Endothelial cell of umbilical vein (primary cell): ENCODE data around the gene FBXO9. TPM values are rescaled to one million over a fixed set of nuclear protein-coding genes. Genes with fewer than 3 reads are reported as not detected.

Experiments used
- BruUV-seq: library from RNA; stranded (reverse); fragments of 400-500 nt; replicated peaks from 2 replicates; lab custom pipeline; 2021; lab: Mats Ljungman, UMichigan
- CTCF ChIA-PET: fragments of 300-600, 350-600 bp; sonication (Branson Sonifier 250); formaldehyde crosslinking; loops from one replicate; lab custom pipeline; 2021; ENCODE audit warnings: antibody characterized with exemption, inconsistent platforms; lab: Charles Lee
- POLR2A ChIA-PET: fragments of 300-600, 350-600 bp; sonication (Branson Sonifier 250); formaldehyde crosslinking; loops from one replicate; lab custom pipeline; 2021; ENCODE audit warnings: antibody characterized with exemption, inconsistent platforms; lab: Charles Lee
- DNase-seq: peaks from one replicate; pipeline ENCODE4 v3.0.0-alpha.2; 2011; ENCODE audit warnings: low read depth, low spot score
- FAIRE-seq: peaks from 2 replicates; lab custom pipeline; 2011; peaks lifted over from hg19 to GRCh38; lab: Jason Lieb, UNC
- H2AFZ ChIP-seq: 2 replicates; pipeline ENCODE4 v1.6.0; 2012; ENCODE audit warnings: low read depth, low read length, control low read depth, inconsistent platforms
- H3K27ac ChIP-seq: 2 replicates; pipeline ENCODE4 v1.5.1; 2011; ENCODE audit warnings: low read depth, mild to moderate bottlenecking, control low read depth, low read length, moderate library complexity; ENCODE audit not compliant: insufficient read depth
- H3K27me3 ChIP-seq, 2 experiments: 2 replicates each; pipeline versions ENCODE4 v1.6.0 to v1.6.1; 2011; ENCODE audit warnings: low read length in 2 of 2, mixed read lengths in 1 of 2; ENCODE audit not compliant: control insufficient read depth in 2 of 2, insufficient read depth in 2 of 2
- H3K36me3 ChIP-seq, 2 experiments: 2 replicates in 1 of 2; 3 replicates in 1 of 2; pipeline ENCODE4 v1.5.1; 2011; ENCODE audit warnings: low read length in 2 of 2, mild to moderate bottlenecking in 1 of 2, moderate library complexity in 1 of 2; ENCODE audit not compliant: control insufficient read depth in 2 of 2, insufficient read depth in 2 of 2; ENCODE audit errors: extremely low read depth in 1 of 2
- H3K4me1 ChIP-seq: 3 replicates; pipeline ENCODE4 v1.5.1; 2011; ENCODE audit warnings: mild to moderate bottlenecking, low read length; ENCODE audit not compliant: control insufficient read depth, insufficient read depth; ENCODE audit errors: extremely low read depth
- H3K4me2 ChIP-seq: 2 replicates; pipeline ENCODE4 v1.6.1; 2011; ENCODE audit warnings: low read length, control low read depth, mixed read lengths; ENCODE audit not compliant: insufficient read depth
- H3K4me3 ChIP-seq, 3 experiments: fragments of 200-600 bp in 1 of 3; sonication (generic), shearing (Covaris generic) in 1 of 3; replicated peaks in 1 of 3; 2 replicates each; pipeline ENCODE4 v1.5.1; 2011 to 2016; ENCODE audit warnings: control low read depth in 3 of 3, low read length in 3 of 3, mild to moderate bottlenecking in 2 of 3, inconsistent platforms in 1 of 3, low read depth in 1 of 3, moderate library complexity in 1 of 3; ENCODE audit not compliant: insufficient read depth in 1 of 3
- H3K79me2 ChIP-seq: 2 replicates; pipeline ENCODE4 v1.6.0; 2012; ENCODE audit warnings: low read length, inconsistent platforms; ENCODE audit not compliant: control insufficient read depth, insufficient read depth
- H3K9ac ChIP-seq: replicated peaks from 2 replicates; pipeline ENCODE3; 2011; ENCODE audit warnings: low read length, control low read depth; ENCODE audit not compliant: insufficient read depth; ENCODE audit errors: extremely low read depth
- H3K9me1 ChIP-seq: replicated peaks from 3 replicates; pipeline ENCODE4 v1.6.0; 2011; ENCODE audit warnings: mild to moderate bottlenecking, low read length; ENCODE audit not compliant: control insufficient read depth, insufficient read depth; ENCODE audit errors: extremely low read depth
- H3K9me3 ChIP-seq: replicated peaks from 2 replicates; pipeline ENCODE4 v1.5.1; 2012; ENCODE audit warnings: low read length, inconsistent platforms; ENCODE audit not compliant: control insufficient read depth, insufficient read depth
- H4K20me1 ChIP-seq: replicated peaks from 2 replicates; pipeline ENCODE3; 2011; ENCODE audit warnings: mild to moderate bottlenecking, low read length; ENCODE audit not compliant: control insufficient read depth, insufficient read depth; ENCODE audit errors: extremely low read depth
- CTCF ChIP-seq, 2 donors: IDR thresholded peaks; 1 replicate in 1 of 2; 2 replicates in 1 of 2; pipeline ENCODE4 v1.5.1; 2011; ENCODE audit warnings: low read length in 2 of 2, mild to moderate bottlenecking in 2 of 2, moderate library complexity in 2 of 2, control low read depth in 1 of 2, inconsistent platforms in 1 of 2, low read depth in 1 of 2; ENCODE audit not compliant: insufficient read depth in 1 of 2; ENCODE audit errors: extremely low read depth in 1 of 2
- EZH2 ChIP-seq: IDR thresholded peaks from 2 replicates; pipeline ENCODE4 v1.6.1; 2012; ENCODE audit warnings: borderline replicate concordance, low read depth, mild to moderate bottlenecking, moderate library complexity, low read length, inconsistent platforms; ENCODE audit not compliant: severe bottlenecking
- FOS ChIP-seq: IDR thresholded peaks from 2 replicates; pipeline ENCODE4 v1.6.1; 2011; ENCODE audit warnings: mild to moderate bottlenecking, low read length, moderate library complexity, borderline replicate concordance; ENCODE audit not compliant: insufficient read depth
- GATA2 ChIP-seq: IDR thresholded peaks from 2 replicates; pipeline ENCODE4 v1.7.0; 2011; ENCODE audit warnings: low read depth, mild to moderate bottlenecking, moderate library complexity, mixed read lengths, low read length; ENCODE audit not compliant: insufficient read length, insufficient read depth
- JUN ChIP-seq: IDR thresholded peaks from 2 replicates; pipeline ENCODE4 v1.6.1; 2011; ENCODE audit warnings: borderline replicate concordance, low read depth; ENCODE audit not compliant: insufficient read length, insufficient read depth
- POLR2A ChIP-seq: IDR thresholded peaks from 2 replicates; pipeline ENCODE4 v1.6.1; 2012; ENCODE audit warnings: low read depth, mild to moderate bottlenecking, control low read depth, low read length
- POLR2AphosphoS5 ChIP-seq: IDR thresholded peaks from 2 replicates; pipeline ENCODE4 v1.6.1; 2012; ENCODE audit warnings: low read depth, mild to moderate bottlenecking, control low read depth, low read length, moderate library complexity; ENCODE audit not compliant: insufficient read depth
- dilution Hi-C: fragments of 300-500 bp; cut with MboI; formaldehyde crosslinking; loops from one replicate; pipeline ENCODE4 v1.15.0; 2019; ENCODE audit warnings: low sequenced_read_pairs; ENCODE audit not compliant: extremely low pct_ligation_motif_present
- intact Hi-C: fragments of 100-400 bp; cut with micrococcal nuclease; formaldehyde crosslinking; loops from one replicate; pipeline ENCODE4 v1.10.0; 2022
- polyA plus RNA-seq, 4 experiments: library from polyadenylated mRNA; depleted of rRNA in 3 of 4; stranded (reverse) in 3 of 4; unstranded in 1 of 4; fragments of >200 nt; gene quantifications; 2 replicates each; pipeline versions ENCODE4 v1.2.1 to v1.2.3, GENCODE V29; 2011 to 2012; ENCODE audit warnings: missing spikeins in 1 of 4
- total RNA-seq: library from RNA; stranded (reverse); gene quantifications from 2 replicates; pipeline ENCODE4 v1.2.3, GENCODE V29; 2021
- TF ChIP-seq, protein P1 (sequence below): IDR thresholded peaks from 2 replicates; pipeline ENCODE4 v1.6.1; 2011; ENCODE audit not compliant: insufficient read depth, insufficient read length

FBXO9 gene
- total and polyA plus RNA-seq, 2 donors (not counting 3 experiments of a cell fraction or from before 2014, with no cell fraction given), result 48.1 to 58.9 TPM

- no peak for TF ChIP-seq FOS
- TF ChIP-seq GATA2, result no peak
- no peak for TF ChIP-seq EZH2
- no peak for TF ChIP-seq JUN
- TF ChIP-seq, protein P1, sequence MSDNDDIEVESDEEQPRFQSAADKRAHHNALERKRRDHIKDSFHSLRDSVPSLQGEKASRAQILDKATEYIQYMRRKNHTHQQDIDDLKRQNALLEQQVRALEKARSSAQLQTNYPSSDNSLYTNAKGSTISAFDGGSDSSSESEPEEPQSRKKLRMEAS, result no peak
- TF ChIP-seq POLR2AphosphoS5, result no peak
- POLR2A ChIA-PET, result no interaction called here
- Histone ChIP-seq H3K36me3 (no peaks in the 10 kb centered on the region), H4K20me1 (no peaks in the 10 kb centered on the region), H3K4me2 (no peak overlapping the region), H3K9ac (no peak overlapping the region), H3K79me2 (no peaks in the 10 kb centered on the region), H2AFZ (no peak overlapping the region), H3K9me1 (no peaks in the 10 kb centered on the region), H3K9me3 (no peaks in the 10 kb centered on the region), H3K4me3 (no peak overlapping the region), H3K4me1 (no peaks in the 10 kb centered on the region), H3K27me3 (peaks cover 0 to 5% of the 10 kb centered on the region in 2 experiments), H3K27ac (no peak overlapping the region)
- intact Hi-C loops (no loop called here), dilution Hi-C loops (no loop called here)
- BruUV-seq, result no TSS peak
- FAIRE-seq (no peak), DNase-seq (no peak)
- CTCF ChIA-PET, result no interaction called here
Observed at GRCh38 chr6:53112871-53113270, 47.7 kb downstream of the FBXO9 start.

- TF ChIP-seq FOS (no peak), EZH2 (no peak), GATA2 (no peak), CTCF (IDR thresholded peaks at IDR 0.05; ENCODE audit: extremely low read depth in 1 of 2, insufficient read depth in 1 of 2, low read depth in 1 of 2, low read length in 2 of 2) (no peak), POLR2A (no peak)
- Histone ChIP-seq H3K9me3 (no peaks in the 10 kb centered on the region), H3K36me3 (no peaks in the 10 kb centered on the region), H3K4me1 (no peaks in the 10 kb centered on the region), H3K4me3 (no peak overlapping the region), H3K27me3 (peaks cover 0 to 5% of the 10 kb centered on the region in 2 experiments), H4K20me1 (no peaks in the 10 kb centered on the region), H3K79me2 (no peaks in the 10 kb centered on the region), H3K27ac (no peak overlapping the region), H3K9me1 (no peaks in the 10 kb centered on the region), H3K4me2 (no peak overlapping the region), H3K9ac (no peak overlapping the region), H2AFZ (no peak overlapping the region)
- BruUV-seq, result no TSS peak
- ChIA-PET POLR2A (no interaction called here), CTCF (interaction anchor here (0.6 kb wide), 1 partner anchor 15 kb away, joined by 3 read pairs; no protein-coding TSS in a partner anchor)
- dilution Hi-C loops, result no loop called here
- DNase-seq (no peak), FAIRE-seq (no peak)
- intact Hi-C loops, result no loop called here
Observed at GRCh38 chr6:53113742-53114141, 48.5 kb downstream of the FBXO9 start.
